Neural crest cell (in vitro differentiated cells): ENCODE data around the gene DUSP22. TPM values are rescaled to one million over a fixed set of nuclear protein-coding genes. Genes with fewer than 3 reads are reported as not detected.

Experiments used
- DNase-seq: peaks from one replicate; pipeline ENCODE4 v3.0.0; 2021; ENCODE audit warnings: low read depth, mixed read lengths, low spot score
- H3K27ac Mint-ChIP-seq: one replicate; pipeline ENCODE4 v1.8.0; 2021; ENCODE audit warnings: mild to moderate bottlenecking, mixed read lengths; ENCODE audit not compliant: unreplicated experiment
- H3K27me3 Mint-ChIP-seq: 2 replicates; pipeline ENCODE4 v1.8.0; 2021; ENCODE audit warnings: low read depth, mild to moderate bottlenecking, mixed read lengths
- H3K36me3 Mint-ChIP-seq: 2 replicates; pipeline ENCODE4 v1.8.0; 2021; ENCODE audit warnings: low read depth, mild to moderate bottlenecking, mixed read lengths
- H3K4me1 Mint-ChIP-seq: 2 replicates; pipeline ENCODE4 v1.8.0; 2021; ENCODE audit warnings: mixed read lengths
- H3K4me3 Mint-ChIP-seq: one replicate; pipeline ENCODE4 v1.8.0; 2021; ENCODE audit warnings: mild to moderate bottlenecking, mixed read lengths
- H3K9me3 Mint-ChIP-seq: 2 replicates; pipeline ENCODE4 v1.8.0; 2021; ENCODE audit warnings: mixed read lengths
- CTCF ChIP-seq: fragments of 200-600 bp; sonication (generic); conservative IDR thresholded peaks from 2 replicates; pipeline ENCODE4 v1.5.0; 2021; ENCODE audit warnings: antibody characterized with exemption, mild to moderate bottlenecking
- total RNA-seq: library from RNA; stranded (reverse); gene quantifications from 2 replicates; pipeline ENCODE4 v1.2.1, GENCODE V29; 2021

DUSP22 gene
- total RNA-seq, 1 donor from 2014 or later = 35.1 TPM

GRCh38 chr6:363291-363690 lies 71.0 kb downstream of the DUSP22 start:
- Mint-ChIP-seq H3K9me3 (peaks cover 21% of the 10 kb centered on the region), H3K4me3 (no peak overlapping the region), H3K27me3 (peaks cover 13% of the 10 kb centered on the region), H3K4me1 (no peaks in the 10 kb centered on the region), H3K36me3 (peaks cover 22% of the 10 kb centered on the region), H3K27ac (no peak overlapping the region)
- TF ChIP-seq CTCF = no peak
- no peak for DNase-seq

- DNase-seq = no peak
- Mint-ChIP-seq H3K27me3 (peaks cover 13% of the 10 kb centered on the region), H3K36me3 (peaks cover 22% of the 10 kb centered on the region), H3K27ac (no peak overlapping the region), H3K4me3 (no peak overlapping the region), H3K9me3 (peaks cover 21% of the 10 kb centered on the region), H3K4me1 (no peaks in the 10 kb centered on the region)
- no peak for TF ChIP-seq CTCF
Measured at GRCh38 chr6:363909-364308, 71.6 kb downstream of the DUSP22 start.

GRCh38 chr6:364609-365540 lies 72.6 kb downstream of the DUSP22 start:
- no peak for TF ChIP-seq CTCF
- H3K9me3 Mint-ChIP-seq = peaks cover 23% of the 10 kb centered on the region
- no peak overlapping the region for H3K4me3 Mint-ChIP-seq
- no peaks in the 10 kb centered on the region for H3K4me1 Mint-ChIP-seq
- H3K27ac Mint-ChIP-seq = no peak overlapping the region
- peaks cover 22% of the 10 kb centered on the region for H3K36me3 Mint-ChIP-seq
- peaks cover 15% of the 10 kb centered on the region for H3K27me3 Mint-ChIP-seq
- DNase-seq = no peak

GRCh38 chr6:365835-366234 lies 73.5 kb downstream of the DUSP22 start:
- no peak overlapping the region for H3K4me3 Mint-ChIP-seq
- TF ChIP-seq CTCF = no peak
- no peak overlapping the region for H3K27ac Mint-ChIP-seq
- H3K4me1 Mint-ChIP-seq = no peaks in the 10 kb centered on the region
- H3K9me3 Mint-ChIP-seq = peaks cover 23% of the 10 kb centered on the region
- no peak for DNase-seq
- peaks cover 21% of the 10 kb centered on the region for H3K36me3 Mint-ChIP-seq
- H3K27me3 Mint-ChIP-seq = peaks cover 22% of the 10 kb centered on the region

GRCh38 chr6:366389-367297 lies 74.4 kb downstream of the DUSP22 start:
- H3K4me1 Mint-ChIP-seq = no peaks in the 10 kb centered on the region
- H3K4me3 Mint-ChIP-seq = no peak overlapping the region
- H3K27ac Mint-ChIP-seq = no peak overlapping the region
- H3K36me3 Mint-ChIP-seq = peaks cover 20% of the 10 kb centered on the region
- no peak for TF ChIP-seq CTCF
- H3K27me3 Mint-ChIP-seq = peaks cover 23% of the 10 kb centered on the region
- H3K9me3 Mint-ChIP-seq = peaks cover 21% of the 10 kb centered on the region
- DNase-seq = no peak
